ENCODE measurements around the gene LITAF.
"Not testable (repeated sequence)": the region's sequence is repeated elsewhere in the genome, so short reads cannot be mapped to it uniquely, and the experiment has no call there.

The LITAF gene

DNA sequence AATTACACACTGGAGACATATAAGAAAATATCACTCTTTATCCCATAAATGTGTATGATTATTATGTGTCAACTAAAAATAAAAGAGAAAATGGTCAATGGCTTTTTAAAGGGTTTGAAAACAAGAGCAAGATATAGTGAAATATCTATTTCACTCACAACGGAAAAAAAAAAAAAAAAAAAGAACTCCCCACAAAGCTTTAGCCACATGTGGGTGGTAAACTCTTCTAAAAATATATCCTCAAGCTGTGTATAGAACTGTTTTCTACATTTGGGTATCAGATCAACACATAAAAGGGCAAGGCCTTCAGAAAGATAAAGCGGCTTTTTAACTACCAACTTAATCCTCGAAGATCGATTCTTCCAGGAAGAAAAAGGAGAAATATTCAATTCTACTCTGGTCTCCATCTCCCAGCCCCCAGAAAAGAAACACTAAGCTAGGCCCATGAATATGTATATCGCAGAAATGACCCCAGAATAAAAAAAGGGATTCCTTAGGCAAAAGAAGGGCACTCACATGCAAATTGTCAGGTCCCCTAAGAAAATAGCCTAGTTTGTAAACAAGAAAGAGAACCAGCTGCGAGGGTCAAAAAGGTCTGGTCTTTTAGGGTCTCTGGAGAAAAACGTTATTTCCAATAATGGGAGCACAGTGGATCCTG, 4.4 kb downstream of the LITAF start:
- Histone ChIP-seq H3K27ac (ENCODE audit: low read length) (peak overlapping the region; percentile 4), H3K27me3 (ENCODE audit: control insufficient read depth, insufficient read depth, low read length) (peaks cover 8% of the 10 kb centered on the region), H3K9me3 (ENCODE audit: control insufficient read depth, low read depth, low read length) (peaks cover 3% of the 10 kb centered on the region), H3K36me3 (ENCODE audit: control insufficient read depth, low read depth, low read length) (no peaks in the 10 kb centered on the region), H3K4me3 (ENCODE audit: low read length) (peak overlapping the region; percentile 18), H3K9ac (ENCODE audit: low read length) (peak overlapping the region; percentile 50), H3K4me1 (ENCODE audit: control insufficient read depth, low read depth, low read length) (peaks cover 44% of the 10 kb centered on the region)

DNA sequence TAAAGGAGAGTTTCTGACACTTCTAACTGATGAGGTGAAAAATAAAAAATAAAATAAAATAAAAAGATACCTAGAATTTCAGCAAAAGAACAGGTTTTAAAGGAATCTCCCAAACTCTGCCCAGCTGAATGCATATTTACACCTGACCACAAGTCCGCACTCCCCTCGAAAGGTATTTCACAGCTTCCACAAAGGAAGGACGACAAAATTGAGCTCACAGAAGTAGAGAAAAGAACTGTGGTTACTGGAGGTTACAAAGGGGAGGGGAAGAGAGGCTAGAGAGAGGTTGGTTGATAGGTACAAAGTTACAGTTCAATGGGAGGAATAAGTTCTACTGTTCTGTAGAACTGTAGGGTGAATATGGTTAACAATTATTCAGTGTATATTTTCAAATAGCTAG, 5.0 kb downstream of the LITAF start:
- H3K4me1 ChIP-seq (ENCODE audit: control insufficient read depth, low read depth, low read length): peaks cover 44% of the 10 kb centered on the region
- H3K9me3 ChIP-seq (ENCODE audit: control insufficient read depth, low read depth, low read length): peaks cover 3% of the 10 kb centered on the region
- H3K27ac ChIP-seq (ENCODE audit: low read length): peak overlapping the region; percentile 4
- no peaks in the 10 kb centered on the region for H3K36me3 ChIP-seq (ENCODE audit: control insufficient read depth, low read depth, low read length)
- peaks cover 8% of the 10 kb centered on the region for H3K27me3 ChIP-seq (ENCODE audit: control insufficient read depth, insufficient read depth, low read length)
- H3K4me3 ChIP-seq (ENCODE audit: low read length): peak overlapping the region; percentile 18
- H3K9ac ChIP-seq (ENCODE audit: low read length): peak overlapping the region; percentile 50

DNA sequence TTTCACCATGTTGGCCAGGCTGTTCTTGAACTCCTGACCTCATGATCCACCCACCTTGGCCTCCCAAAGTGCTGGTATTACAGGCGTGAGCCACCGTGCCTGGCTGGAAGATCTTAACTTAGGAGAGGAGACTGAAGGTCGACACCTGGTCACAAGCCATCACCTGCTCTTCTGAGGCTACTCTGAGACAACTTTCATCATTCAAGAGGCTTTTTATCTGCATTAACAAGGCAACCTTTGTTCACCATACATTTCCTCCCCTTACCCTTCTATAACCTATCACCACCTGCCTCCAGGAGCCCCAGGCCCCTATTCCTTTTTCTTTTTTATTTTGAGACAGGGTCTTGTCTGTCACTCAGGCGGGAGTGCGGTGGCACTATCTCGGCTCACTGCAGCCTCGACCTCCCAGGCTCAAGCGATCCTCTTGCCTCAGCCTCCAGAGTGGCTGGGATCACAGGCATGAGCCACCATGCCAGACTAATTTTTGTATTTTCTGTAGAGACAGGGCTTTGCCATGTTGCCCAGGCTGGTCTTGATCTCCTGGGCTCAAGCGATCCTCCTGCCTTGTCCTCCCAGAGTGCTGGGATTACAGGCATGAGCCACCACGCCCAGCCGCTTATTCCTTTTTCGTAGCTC, 6.2 kb downstream of the LITAF start:
- Histone ChIP-seq H3K9ac (ENCODE audit: low read length) (no peak overlapping the region), H3K4me1 (ENCODE audit: control insufficient read depth, low read depth, low read length) (peaks cover 41% of the 10 kb centered on the region), H3K27me3 (ENCODE audit: control insufficient read depth, insufficient read depth, low read length) (peaks cover under 1% of the 10 kb centered on the region), H3K4me3 (ENCODE audit: low read length) (no peak overlapping the region), H3K36me3 (ENCODE audit: control insufficient read depth, low read depth, low read length) (no peaks in the 10 kb centered on the region), H3K9me3 (ENCODE audit: control insufficient read depth, low read depth, low read length) (peaks cover 3% of the 10 kb centered on the region), H3K27ac (ENCODE audit: low read length) (no peak overlapping the region)

DNA sequence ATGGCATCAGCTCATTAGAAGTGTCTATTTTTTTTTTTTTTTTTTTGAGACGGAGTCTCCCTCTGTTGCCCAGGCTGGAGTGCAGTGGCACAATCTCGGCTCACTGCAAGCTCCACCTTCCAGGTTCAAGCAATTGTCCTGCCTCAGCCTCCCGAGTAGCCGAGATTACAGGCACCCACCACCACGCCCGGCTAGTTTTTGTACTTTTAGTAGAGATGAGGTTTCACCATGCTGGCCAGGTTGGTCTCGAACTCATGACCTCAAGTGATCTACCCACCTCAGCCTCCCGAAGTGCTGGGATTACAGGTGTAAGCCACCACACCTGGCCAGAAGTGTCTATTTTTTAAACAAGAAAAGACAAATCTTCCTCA, 9.4 kb downstream of the LITAF start:
- not testable (repeated sequence) for H3K27ac ChIP-seq (ENCODE audit: low read length); H3K9me3 ChIP-seq (ENCODE audit: control insufficient read depth, low read depth, low read length); H3K27me3 ChIP-seq (ENCODE audit: control insufficient read depth, insufficient read depth, low read length); H3K4me3 ChIP-seq (ENCODE audit: low read length); H3K36me3 ChIP-seq (ENCODE audit: control insufficient read depth, low read depth, low read length); H3K9ac ChIP-seq (ENCODE audit: low read length)
- H3K4me1 ChIP-seq (ENCODE audit: control insufficient read depth, low read depth, low read length): peaks cover 13% of the 10 kb centered on the region

DNA sequence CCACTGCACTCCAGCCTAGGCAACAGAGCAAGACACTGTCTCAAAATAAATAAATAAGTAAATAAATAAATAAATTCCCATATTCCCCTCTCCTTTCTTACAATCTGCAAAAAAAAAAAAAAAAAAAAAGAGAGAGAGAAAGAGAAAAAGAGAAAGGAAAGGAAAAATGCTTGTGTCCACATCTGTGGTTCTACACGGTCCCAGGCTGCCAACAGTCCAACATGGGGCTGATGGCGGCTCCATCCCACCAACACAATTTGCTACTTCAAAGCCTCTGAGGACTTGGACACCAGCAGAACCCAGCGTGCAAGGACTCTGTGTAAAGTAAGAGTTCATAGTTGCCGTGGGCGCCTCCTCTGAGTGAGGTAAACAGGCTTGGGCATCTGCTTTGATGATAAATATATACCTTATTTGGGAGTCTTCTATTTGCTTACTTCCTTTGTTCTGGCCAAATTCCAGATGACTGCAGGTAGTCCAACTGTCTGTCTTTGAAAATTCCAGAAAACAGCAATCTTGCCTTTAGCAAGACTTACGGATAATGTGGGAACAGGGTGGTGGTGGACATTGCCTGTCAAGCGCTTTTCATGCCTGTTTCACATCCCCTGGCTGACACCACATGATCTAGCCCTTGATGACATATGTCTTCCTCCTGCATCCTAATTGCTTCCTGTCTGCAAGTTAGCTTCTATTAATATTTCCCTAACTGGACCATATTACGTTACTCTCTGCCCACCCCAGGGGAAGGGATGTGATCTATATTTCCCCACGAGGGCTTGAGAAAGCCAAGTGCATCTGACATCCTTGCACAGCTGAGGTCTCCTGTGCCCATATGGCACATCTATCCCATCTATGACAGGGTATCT, 10.1 kb downstream of the LITAF start:
- no peak overlapping the region for H3K9ac ChIP-seq (ENCODE audit: low read length)
- no peaks in the 10 kb centered on the region for H3K9me3 ChIP-seq (ENCODE audit: control insufficient read depth, low read depth, low read length)
- H3K4me3 ChIP-seq (ENCODE audit: low read length): no peak overlapping the region
- H3K4me1 ChIP-seq (ENCODE audit: control insufficient read depth, low read depth, low read length): peaks cover 7% of the 10 kb centered on the region
- no peak overlapping the region for H3K27ac ChIP-seq (ENCODE audit: low read length)
- no peaks in the 10 kb centered on the region for H3K27me3 ChIP-seq (ENCODE audit: control insufficient read depth, insufficient read depth, low read length)
- no peaks in the 10 kb centered on the region for H3K36me3 ChIP-seq (ENCODE audit: control insufficient read depth, low read depth, low read length)

DNA sequence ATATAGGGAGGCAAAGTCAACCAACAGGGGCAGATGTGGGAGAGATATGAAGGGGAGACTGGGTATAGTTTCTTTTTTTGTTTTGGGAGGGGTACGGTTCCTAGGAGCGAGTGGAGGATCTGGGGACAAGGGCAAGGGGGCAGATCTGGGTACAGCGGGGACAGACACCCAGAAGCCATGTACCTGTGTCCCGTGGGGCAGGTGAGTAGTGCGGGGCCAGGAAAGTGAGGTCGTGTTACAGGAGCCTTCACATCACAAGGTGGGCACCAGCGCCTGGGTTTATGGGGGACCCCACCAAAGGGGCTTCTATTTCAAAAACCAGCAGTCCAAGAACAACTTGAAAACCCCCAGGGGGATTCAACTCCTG, 11.5 kb downstream of the LITAF start:
- Histone ChIP-seq H3K27ac (ENCODE audit: low read length) (no peak overlapping the region), H3K4me1 (ENCODE audit: control insufficient read depth, low read depth, low read length) (no peaks in the 10 kb centered on the region), H3K36me3 (ENCODE audit: control insufficient read depth, low read depth, low read length) (no peaks in the 10 kb centered on the region), H3K9ac (ENCODE audit: low read length) (no peak overlapping the region), H3K4me3 (ENCODE audit: low read length) (no peak overlapping the region), H3K9me3 (ENCODE audit: control insufficient read depth, low read depth, low read length) (no peaks in the 10 kb centered on the region), H3K27me3 (ENCODE audit: control insufficient read depth, insufficient read depth, low read length) (no peaks in the 10 kb centered on the region)

DNA sequence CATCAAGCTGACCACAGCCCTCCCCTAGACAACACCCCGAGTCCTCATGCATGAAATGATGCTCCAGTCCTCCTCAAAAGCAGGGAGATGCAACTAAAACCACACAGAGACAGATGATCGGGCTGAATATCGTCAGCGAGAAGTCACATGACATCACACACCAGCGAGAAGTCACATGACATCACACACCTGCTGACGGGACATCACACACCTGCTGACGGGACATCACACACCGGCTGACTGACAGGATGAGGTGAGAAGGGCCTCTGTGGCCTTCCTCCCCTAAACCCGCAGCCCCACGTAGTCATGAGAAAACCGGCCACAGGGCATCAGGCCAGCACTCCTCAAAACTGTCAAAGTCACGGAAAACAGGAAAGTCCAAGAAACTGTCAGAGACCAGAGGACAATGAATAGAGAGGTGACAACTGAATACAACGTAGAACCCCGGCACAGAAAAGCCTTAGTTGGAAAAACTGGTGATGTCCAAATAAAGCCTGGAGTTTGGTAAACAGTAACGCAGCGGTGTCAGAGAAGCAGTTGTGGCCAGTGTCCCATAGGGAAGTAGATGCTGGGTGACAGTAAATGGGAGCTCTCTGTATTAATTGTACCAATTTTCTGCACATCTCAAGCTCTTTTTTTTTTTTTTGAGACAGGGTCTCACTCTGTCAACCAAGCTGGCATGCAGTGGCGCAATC, 14.3 kb downstream of the LITAF start:
- Histone ChIP-seq H3K4me3 (ENCODE audit: low read length) (no peak overlapping the region), H3K9me3 (ENCODE audit: control insufficient read depth, low read depth, low read length) (no peaks in the 10 kb centered on the region), H3K27me3 (ENCODE audit: control insufficient read depth, insufficient read depth, low read length) (no peaks in the 10 kb centered on the region), H3K4me1 (ENCODE audit: control insufficient read depth, low read depth, low read length) (no peaks in the 10 kb centered on the region), H3K27ac (ENCODE audit: low read length) (no peak overlapping the region), H3K36me3 (ENCODE audit: control insufficient read depth, low read depth, low read length) (no peaks in the 10 kb centered on the region), H3K9ac (ENCODE audit: low read length) (no peak overlapping the region)

DNA sequence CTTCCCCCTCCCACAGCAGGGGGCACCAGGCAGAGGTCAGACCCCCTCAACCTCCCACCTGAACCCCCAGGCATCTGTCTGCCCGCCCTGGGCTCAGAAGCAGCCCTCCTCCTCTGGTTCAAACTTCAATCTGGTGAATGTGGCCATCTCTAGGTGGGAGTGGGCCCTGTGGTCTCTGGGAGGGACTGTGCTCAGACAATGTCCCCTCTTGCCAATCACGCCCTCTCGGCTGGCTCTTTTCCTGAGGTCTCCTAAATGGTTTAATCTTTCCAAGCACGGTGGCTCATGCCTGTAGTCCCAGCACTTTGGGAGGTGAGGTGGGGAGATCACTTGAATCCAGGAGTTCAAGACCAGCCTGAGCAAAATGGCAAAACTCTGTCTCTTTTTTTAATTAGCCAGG, 15.2 kb downstream of the LITAF start:
- no peaks in the 10 kb centered on the region for H3K4me1 ChIP-seq (ENCODE audit: control insufficient read depth, low read depth, low read length)
- H3K4me3 ChIP-seq (ENCODE audit: low read length): no peak overlapping the region
- no peaks in the 10 kb centered on the region for H3K9me3 ChIP-seq (ENCODE audit: control insufficient read depth, low read depth, low read length)
- no peaks in the 10 kb centered on the region for H3K27me3 ChIP-seq (ENCODE audit: control insufficient read depth, insufficient read depth, low read length)
- no peak overlapping the region for H3K9ac ChIP-seq (ENCODE audit: low read length)
- H3K36me3 ChIP-seq (ENCODE audit: control insufficient read depth, low read depth, low read length): no peaks in the 10 kb centered on the region
- no peak overlapping the region for H3K27ac ChIP-seq (ENCODE audit: low read length)

DNA sequence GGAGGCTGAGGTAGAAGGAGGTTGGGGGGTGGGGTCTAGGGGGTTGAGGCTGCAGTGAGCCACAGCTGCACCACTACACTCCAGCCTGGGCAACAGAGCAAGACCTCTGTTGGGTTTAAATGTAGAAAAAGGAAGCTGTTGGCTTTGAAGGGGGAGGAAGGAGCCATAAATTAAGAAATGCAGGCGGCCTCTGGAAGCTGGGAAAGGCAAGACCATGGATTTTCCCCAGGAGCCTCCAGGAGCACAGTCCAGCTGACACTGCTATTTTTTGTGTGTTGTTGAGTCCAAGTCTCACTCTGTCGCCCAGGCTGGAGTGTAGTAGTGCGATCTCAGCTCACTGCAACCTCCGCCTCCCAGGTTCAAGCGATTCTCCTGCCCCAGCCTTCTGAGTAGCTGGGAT, 15.9 kb downstream of the LITAF start:
- no peaks in the 10 kb centered on the region for H3K36me3 ChIP-seq (ENCODE audit: control insufficient read depth, low read depth, low read length)
- no peak overlapping the region for H3K27ac ChIP-seq (ENCODE audit: low read length)
- H3K4me3 ChIP-seq (ENCODE audit: low read length): no peak overlapping the region
- H3K9me3 ChIP-seq (ENCODE audit: control insufficient read depth, low read depth, low read length): no peaks in the 10 kb centered on the region
- no peak overlapping the region for H3K9ac ChIP-seq (ENCODE audit: low read length)
- no peaks in the 10 kb centered on the region for H3K27me3 ChIP-seq (ENCODE audit: control insufficient read depth, insufficient read depth, low read length)
- H3K4me1 ChIP-seq (ENCODE audit: control insufficient read depth, low read depth, low read length): no peaks in the 10 kb centered on the region

DNA sequence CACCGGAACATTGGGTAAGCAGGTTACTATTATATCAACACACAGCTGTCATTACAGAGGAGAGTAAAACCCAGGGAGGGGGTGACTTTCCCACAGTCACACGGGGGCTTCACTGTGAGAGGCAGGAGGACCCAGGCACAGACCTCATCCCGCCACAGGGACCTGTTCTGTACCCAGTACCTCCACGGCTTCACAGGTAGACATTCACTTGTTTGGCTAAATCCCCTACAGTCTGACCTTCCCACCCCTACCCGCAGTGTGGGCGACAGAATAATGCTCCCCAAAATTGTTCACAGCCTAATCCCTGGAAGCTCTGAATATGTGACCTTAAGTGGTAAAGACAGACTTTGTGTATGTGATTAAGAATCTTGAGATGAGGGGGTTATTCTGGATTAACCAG, 16.5 kb downstream of the LITAF start:
- Histone ChIP-seq H3K9me3 (ENCODE audit: control insufficient read depth, low read depth, low read length) (no peaks in the 10 kb centered on the region), H3K4me1 (ENCODE audit: control insufficient read depth, low read depth, low read length) (no peaks in the 10 kb centered on the region), H3K4me3 (ENCODE audit: low read length) (no peak overlapping the region), H3K36me3 (ENCODE audit: control insufficient read depth, low read depth, low read length) (no peaks in the 10 kb centered on the region), H3K27ac (ENCODE audit: low read length) (no peak overlapping the region), H3K9ac (ENCODE audit: low read length) (no peak overlapping the region), H3K27me3 (ENCODE audit: control insufficient read depth, insufficient read depth, low read length) (no peaks in the 10 kb centered on the region)

DNA sequence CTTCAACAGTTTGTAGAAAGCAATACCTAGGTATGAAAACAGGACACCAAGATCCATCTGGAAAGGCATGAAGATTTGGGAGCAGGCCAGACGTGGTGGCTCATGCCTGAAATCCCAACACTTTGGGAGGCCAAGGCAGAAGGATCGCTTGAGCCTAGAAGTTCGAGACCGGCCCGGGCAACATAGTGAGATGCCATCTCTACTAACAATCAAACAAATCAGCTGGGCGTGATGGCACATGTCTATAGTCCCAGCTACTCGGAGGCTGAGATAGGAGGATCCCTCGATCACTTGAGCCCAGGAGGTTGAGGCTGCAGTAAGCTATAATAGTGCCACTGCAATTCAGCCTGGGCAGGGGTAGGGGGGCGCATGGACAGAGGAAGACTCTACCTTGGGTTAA, 20.3 kb downstream of the LITAF start:
- no peak overlapping the region for H3K9ac ChIP-seq (ENCODE audit: low read length)
- H3K9me3 ChIP-seq (ENCODE audit: control insufficient read depth, low read depth, low read length): no peaks in the 10 kb centered on the region
- H3K4me3 ChIP-seq (ENCODE audit: low read length): no peak overlapping the region
- no peaks in the 10 kb centered on the region for H3K27me3 ChIP-seq (ENCODE audit: control insufficient read depth, insufficient read depth, low read length)
- H3K36me3 ChIP-seq (ENCODE audit: control insufficient read depth, low read depth, low read length): no peaks in the 10 kb centered on the region
- H3K27ac ChIP-seq (ENCODE audit: low read length): no peak overlapping the region
- peaks cover 4% of the 10 kb centered on the region for H3K4me1 ChIP-seq (ENCODE audit: control insufficient read depth, low read depth, low read length)

Data from iPS-18a (cell line).